GM12874 (cell line): ENCODE data around the gene AATF.

Source experiments
- CTCF ChIP-seq: IDR thresholded peaks from 2 replicates; pipeline ENCODE4 v1.5.1; 2011; ENCODE audit warnings: low read depth, mild to moderate bottlenecking, control low read depth, low read length, moderate library complexity; ENCODE audit not compliant: insufficient read depth

AATF gene

GRCh38 chr17:36979565-36979941, 30.8 kb downstream of the AATF start:
- TF ChIP-seq CTCF = no peak

GRCh38 chr17:36980280-36980761, 31.6 kb downstream of the AATF start:
- no peak for TF ChIP-seq CTCF

GRCh38 chr17:36983618-36984017, 34.9 kb downstream of the AATF start:
- TF ChIP-seq CTCF = no peak

GRCh38 chr17:36989173-36989572, 40.4 kb downstream of the AATF start:
- no peak for TF ChIP-seq CTCF

- no peak for TF ChIP-seq CTCF
These were observed 43.9 kb downstream of the AATF start for GRCh38 chr17:36992701-36993100.

GRCh38 chr17:36993227-36993626, 44.5 kb downstream of the AATF start:
- TF ChIP-seq CTCF = no peak

- no peak for TF ChIP-seq CTCF
These were observed 45.7 kb downstream of the AATF start for GRCh38 chr17:36994438-36994837.

GRCh38 chr17:36999471-36999870, 50.7 kb downstream of the AATF start:
- no peak for TF ChIP-seq CTCF
